Esophagus squamous epithelium (tissue), 5 donors: ENCODE results near the gene GOLGA6D. TPM values are rescaled to one million over a fixed set of nuclear protein-coding genes. Genes with fewer than 3 reads are reported as not detected.
A peak's percentile ranks its signal among the peaks of the same experiment; 100 is the strongest.
"Not testable (repeated sequence)": the region's sequence is repeated elsewhere in the genome, so short reads cannot be mapped to it uniquely, and the experiment has no call there.

Experiments used
- DNase-seq: peaks from one replicate; lab custom pipeline; 2025; lab: John Stamatoyannopoulos, UW
- H3K27ac ChIP-seq, 4 donors: fragments of 200-600 bp; sonication (generic); one replicate each; pipeline ENCODE4 v1.5.1; 2016 to 2019; ENCODE audit warnings: mild to moderate bottlenecking in 1 of 4
- H3K27me3 ChIP-seq, 4 donors: fragments of 200-600 bp; sonication (generic); 1 replicate in 3 of 4; 2 replicates in 1 of 4; pipeline versions ENCODE4 v1.5.1 to v1.6.0; 2017 to 2021; ENCODE audit warnings: antibody characterized with exemption in 1 of 4
- H3K36me3 ChIP-seq, 3 donors: fragments of 200-600 bp; sonication (generic); one replicate each; pipeline ENCODE4 v1.5.1; 2016 to 2019
- H3K4me1 ChIP-seq, 3 donors: fragments of 200-600 bp; sonication (generic); one replicate each; pipeline ENCODE4 v1.5.1; 2017 to 2019
- H3K4me3 ChIP-seq, 4 donors: fragments of 200-600 bp; sonication (generic); 1 replicate in 3 of 4; 2 replicates in 1 of 4; pipeline ENCODE4 v1.5.1; 2016 to 2019; ENCODE audit warnings: mild to moderate bottlenecking in 2 of 4, moderate library complexity in 1 of 4
- H3K9me3 ChIP-seq, 3 donors: fragments of 200-600 bp; sonication (generic); one replicate each; pipeline ENCODE4 v1.5.1; 2016 to 2019
- CTCF ChIP-seq, 6 experiments: fragments of 450-650 bp in 4 of 6; fragments of 200-600 bp in 2 of 6; sonication (generic) in 2 of 6; IDR thresholded peaks; one replicate each; pipeline ENCODE4 v1.5.1; 2016 to 2019; ENCODE audit warnings: antibody characterized with exemption in 6 of 6, mild to moderate bottlenecking in 4 of 6, moderate library complexity in 4 of 6
- POLR2A ChIP-seq, 4 donors: fragments of 450-650 bp; IDR thresholded peaks; one replicate each; pipeline ENCODE4 v1.6.1; 2017; ENCODE audit warnings: antibody characterized with exemption in 4 of 4, mild to moderate bottlenecking in 4 of 4, moderate library complexity in 3 of 4
- WGBS, 2 donors: methylation state at CpG; one replicate each; pipeline ENCODE4 v1.1.5; 2018; 5-methylcytosine and 5-hydroxymethylcytosine counted together
- intact Hi-C: fragments of 100-400 bp; cut with DNase I; formaldehyde crosslinking; loops from one replicate; pipeline ENCODE4 v1.15.0; 2022
- total RNA-seq, 4 donors: library from RNA; depleted of rRNA; stranded (reverse); fragments of >200 nt; gene quantifications; one replicate each; pipeline ENCODE4 v1.1.0, GENCODE V29; 2016
- donor health status: DM: yes; HTN: yes; CAD: no.

GOLGA6D gene
- total RNA-seq, 4 donors from 2014 or later = not detected

- peak; percentile 20 to 59 (median 24) for TF ChIP-seq CTCF (IDR thresholded peaks at IDR 0.05)
- H3K27ac ChIP-seq, H3K36me3 ChIP-seq, H3K9me3 ChIP-seq, H3K4me3 ChIP-seq, H3K4me1 ChIP-seq, DNase-seq, H3K27me3 ChIP-seq, intact Hi-C loops: not testable (repeated sequence)
- no CpG with 5 or more reads among the region's 6 CpGs for WGBS, 2 donors
These were observed 16.7 kb downstream of the GOLGA6D start for GRCh38 chr15:75299311-75299688.

- WGBS, 2 donors = 20 to 50% methylated on average over 4 to 5 of the region's 6 CpGs
- H3K4me3 ChIP-seq, intact Hi-C loops: not testable (repeated sequence)
These were observed 17.4 kb downstream of the GOLGA6D start for GRCh38 chr15:75300026-75300425.

GRCh38 chr15:75302318-75302717 lies 19.7 kb downstream of the GOLGA6D start:
- H3K4me3 ChIP-seq = no peak overlapping the region
- H3K36me3 ChIP-seq = no peaks in the 10 kb centered on the region
- no peaks in the 10 kb centered on the region for H3K9me3 ChIP-seq
- no peak for TF ChIP-seq POLR2A (IDR thresholded peaks at IDR 0.05)
- 80% methylated on average over 3 of the region's 9 CpGs; no CpG with 5 or more reads in 1 of the 2 donors for WGBS, 2 donors
- H3K27ac ChIP-seq = no peak overlapping the region
- intact Hi-C loops = no loop called here
- no peak for DNase-seq
- no peaks in the 10 kb centered on the region for H3K4me1 ChIP-seq
- H3K27me3 ChIP-seq = peaks cover 0 to 24% (median 2%) of the 10 kb centered on the region in 4 donors

More at GRCh38 chr15:75300026-75300425, 17.4 kb downstream of the GOLGA6D start:
- H3K4me1 ChIP-seq, H3K27ac ChIP-seq, H3K27me3 ChIP-seq, H3K36me3 ChIP-seq, DNase-seq, H3K9me3 ChIP-seq: not testable (repeated sequence)

- H3K36me3 ChIP-seq, H3K4me3 ChIP-seq, H3K4me1 ChIP-seq, DNase-seq, H3K27ac ChIP-seq, intact Hi-C loops, H3K9me3 ChIP-seq: not testable (repeated sequence)
- H3K27me3 ChIP-seq = peaks cover 0 to 29% (median 2%) of the 10 kb centered on the region in 4 donors
- 80 to 97% methylated on average over 1 to 4 of the region's 4 CpGs for WGBS, 2 donors
These were observed 20.1 kb downstream of the GOLGA6D start for GRCh38 chr15:75302753-75303152.

- intact Hi-C loops = no loop called here
- Histone ChIP-seq H3K4me3 (no peak overlapping the region), H3K27ac (no peak overlapping the region), H3K4me1 (peaks cover 0 to 6% (median 0%) of the 10 kb centered on the region in 3 donors), H3K36me3 (no peaks in the 10 kb centered on the region), H3K9me3 (no peaks in the 10 kb centered on the region), H3K27me3 (peaks cover 0 to 50% (median 2%) of the 10 kb centered on the region in 4 donors)
- WGBS, 2 donors = 30 to 43% methylated on average over 3 of the region's 3 CpGs
- TF ChIP-seq CTCF (IDR thresholded peaks at IDR 0.05) (no peak), POLR2A (IDR thresholded peaks at IDR 0.05) (no peak)
- no peak for DNase-seq
These were observed 23.6 kb downstream of the GOLGA6D start for GRCh38 chr15:75306188-75306587.

- no peak overlapping the region for H3K27ac ChIP-seq
- H3K36me3 ChIP-seq = no peaks in the 10 kb centered on the region
- DNase-seq = no peak
- no peak overlapping the region for H3K4me3 ChIP-seq
- intact Hi-C loops = no loop called here
- H3K9me3 ChIP-seq = no peaks in the 10 kb centered on the region
- 59 to 64% methylated on average over 6 to 7 of the region's 15 CpGs for WGBS, 2 donors
- H3K4me1 ChIP-seq = peaks cover 0 to 6% (median 0%) of the 10 kb centered on the region in 3 donors
- peaks cover 0 to 50% (median 2%) of the 10 kb centered on the region in 4 donors for H3K27me3 ChIP-seq
- TF ChIP-seq POLR2A (IDR thresholded peaks at IDR 0.05) (no peak), CTCF (IDR thresholded peaks at IDR 0.05) (peak in 5 of 6 experiments; percentile 33 to 72 (median 58))
These were observed 25.2 kb downstream of the GOLGA6D start for GRCh38 chr15:75307778-75308390.
